Inferior parietal cortex (tissue), 1 donor: ENCODE measurements around the gene ZNF385B.
"Not testable (repeated sequence)": the region's sequence is repeated elsewhere in the genome, so short reads cannot be mapped to it uniquely, and the experiment has no call there.

Experiments used
- DNase-seq: peaks from one replicate; pipeline ENCODE4 v3.0.0-alpha.2; 2016; ENCODE audit errors: extremely low spot score

Gene ZNF385B

DNA sequence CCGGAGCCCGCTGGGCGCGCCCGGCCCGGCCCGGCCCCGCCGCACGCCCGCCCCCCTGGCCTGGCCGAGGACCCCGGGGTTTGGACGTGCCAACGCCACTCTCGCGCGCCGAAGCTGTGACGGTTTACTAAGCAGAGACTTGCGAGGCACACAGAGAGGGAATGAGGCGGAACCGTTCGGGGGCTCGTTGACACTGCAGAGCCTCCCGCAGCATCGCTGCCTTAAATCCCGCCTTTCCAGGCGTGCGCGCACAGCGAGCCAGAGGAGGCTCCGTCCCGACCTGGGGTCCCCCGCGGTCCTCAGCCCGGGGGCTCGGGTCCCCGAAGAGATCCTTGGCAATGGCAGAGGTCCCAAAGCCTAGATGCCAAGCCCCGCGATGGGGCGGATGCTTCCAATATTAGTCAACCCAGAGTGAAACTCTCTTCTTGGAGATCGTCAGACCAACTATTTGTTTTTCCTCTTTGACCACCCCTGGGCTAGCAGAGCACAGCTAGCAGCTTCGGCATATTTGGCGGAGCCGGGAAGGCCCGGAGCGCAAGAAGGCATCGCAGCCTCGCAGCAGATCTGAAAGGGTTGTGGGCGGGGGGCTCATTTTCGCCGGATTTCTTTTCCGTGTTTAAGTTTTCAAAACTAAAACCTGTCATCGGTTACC is at the start of gene ZNF385B:
Gene ZNF385B (minus strand): TSS at position 197 of the 652 bp plus-strand sequence.
- no peak for DNase-seq

DNA sequence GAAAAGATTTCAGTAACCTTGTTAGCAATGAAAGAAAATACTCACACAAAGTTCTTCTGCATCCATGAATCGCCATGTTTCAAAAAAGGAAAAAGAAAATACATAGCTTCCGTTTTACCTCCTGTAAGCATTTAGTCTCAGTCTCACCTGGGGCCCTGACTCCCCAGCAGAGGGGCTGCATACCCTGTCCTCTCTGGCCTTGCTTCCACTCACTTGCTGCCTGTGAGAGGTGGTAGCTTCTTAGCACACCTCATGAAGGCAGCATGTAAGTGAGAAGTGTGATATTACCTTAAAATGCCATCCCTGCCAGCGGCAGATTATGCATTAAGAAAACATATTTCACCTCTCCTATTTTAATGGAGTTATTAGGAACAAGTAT is 49.3 kb upstream of the ZNF385B start:
- no peak for DNase-seq

DNA sequence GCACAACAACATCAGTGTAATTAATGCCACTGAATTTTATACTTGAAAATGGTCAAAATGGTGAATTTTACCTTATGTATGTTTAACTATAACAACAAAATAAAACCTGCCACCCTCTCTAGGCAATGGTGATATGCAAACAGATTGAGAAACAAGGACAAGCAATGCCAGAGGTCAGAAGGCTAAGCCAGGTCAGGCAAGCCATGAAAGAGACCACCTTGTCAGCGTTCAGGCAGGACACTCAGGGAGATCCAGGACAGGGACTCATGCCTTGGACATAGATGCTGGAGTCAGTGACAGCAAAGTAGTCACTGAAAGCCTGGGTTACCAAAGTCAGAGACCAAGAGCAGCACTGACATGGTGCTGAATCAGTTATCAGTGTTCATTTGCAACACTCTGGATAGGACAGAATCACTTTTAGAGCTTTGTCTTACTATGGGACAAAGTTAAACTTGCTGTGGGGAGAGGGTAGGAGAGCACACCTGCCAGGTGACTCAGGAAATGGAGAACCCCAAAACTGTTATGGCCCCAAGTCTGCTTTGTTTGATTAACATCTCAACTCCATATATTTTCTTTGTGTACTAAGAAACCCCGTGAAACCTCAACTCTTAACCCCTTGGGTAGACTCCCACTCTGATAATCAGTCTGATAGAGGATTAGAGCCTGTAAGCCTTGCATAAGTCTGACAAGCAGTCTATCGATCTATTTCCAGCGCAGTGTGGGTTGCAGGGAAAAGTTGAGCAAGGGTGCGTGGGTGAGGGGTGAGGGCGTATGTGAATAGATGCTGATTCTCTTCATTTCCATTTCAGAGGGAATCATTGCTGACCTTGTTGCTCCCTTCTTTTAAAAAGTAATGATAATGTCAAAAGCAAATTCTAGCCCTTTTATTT is 48.7 kb upstream of the ZNF385B start:
- no peak for DNase-seq

DNA sequence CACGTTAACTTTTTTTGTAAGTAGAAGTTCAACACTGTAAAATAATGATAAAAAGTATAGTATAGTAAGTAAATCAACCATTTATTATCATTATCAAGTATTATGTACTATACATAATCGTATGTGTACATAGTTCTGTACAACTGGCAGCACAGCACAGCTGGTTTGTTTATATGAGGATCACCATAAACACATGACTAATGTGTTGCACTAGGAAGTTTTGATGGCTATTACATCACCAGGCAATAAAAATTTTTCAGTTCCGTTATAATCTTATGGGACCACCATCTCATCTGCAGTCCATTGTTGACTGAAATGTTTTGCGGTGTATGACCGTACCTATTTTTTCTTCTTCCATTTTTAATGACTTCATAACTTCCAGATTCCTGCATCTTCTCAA is 39.2 kb upstream of the ZNF385B start:
- no peak for DNase-seq

DNA sequence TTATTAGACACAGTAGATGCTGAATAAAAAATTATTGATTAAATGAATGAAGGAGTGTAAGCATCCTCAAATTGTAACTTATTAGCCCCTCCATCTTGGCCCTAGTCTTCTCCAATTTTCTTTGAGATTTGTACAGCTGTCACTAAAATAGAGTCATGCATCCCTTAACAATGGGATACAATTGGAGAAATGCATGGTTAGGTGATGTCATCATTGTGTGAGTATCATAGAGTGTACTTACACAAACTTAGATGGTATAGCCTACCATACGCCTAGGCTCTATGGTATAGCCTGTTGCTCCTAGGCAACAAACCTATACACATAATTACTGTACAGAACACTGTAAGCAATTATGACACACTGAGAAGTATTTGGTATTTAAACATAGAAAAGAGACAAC is 38.3 kb upstream of the ZNF385B start:
- no peak for DNase-seq

DNA sequence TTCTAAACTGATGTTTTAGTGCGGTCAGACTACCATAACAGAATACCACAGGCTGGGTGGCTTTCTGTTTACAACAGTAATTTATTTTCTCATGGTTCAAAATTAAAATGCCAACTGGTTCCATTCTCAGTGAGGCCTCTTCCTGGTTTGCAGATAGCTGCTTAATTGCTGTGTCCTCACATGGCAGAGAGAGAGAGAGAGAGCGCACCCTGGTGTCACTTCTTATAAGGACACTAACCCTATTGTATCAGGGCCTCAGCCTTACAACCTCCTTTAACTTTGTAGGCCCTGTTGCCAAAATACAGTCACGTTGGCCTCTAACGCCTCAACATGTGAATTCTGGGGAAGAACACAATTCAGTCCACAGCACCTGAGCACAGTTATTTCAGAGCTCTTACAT is 37.5 kb upstream of the ZNF385B start:
- DNase-seq: no peak

DNA sequence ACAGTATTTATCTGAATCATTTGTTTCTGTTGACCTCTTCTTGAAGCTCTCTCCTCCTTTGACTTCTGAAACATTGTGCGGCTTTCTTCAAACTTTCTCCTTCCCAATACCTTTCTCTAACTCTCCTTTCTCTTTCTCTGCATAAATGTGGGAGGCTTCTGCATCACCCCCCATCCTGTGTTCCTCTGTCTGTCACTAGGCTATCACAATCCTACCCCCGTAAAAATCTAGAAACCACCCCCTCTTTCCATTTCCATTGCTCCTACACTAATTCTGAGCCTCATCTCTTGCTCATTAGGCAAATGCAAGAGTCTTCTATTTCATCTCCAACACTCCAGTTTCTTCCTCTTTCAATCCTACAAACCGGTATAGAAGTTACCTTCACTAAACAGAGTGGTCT is 32.2 kb upstream of the ZNF385B start:
- DNase-seq: no peak

DNA sequence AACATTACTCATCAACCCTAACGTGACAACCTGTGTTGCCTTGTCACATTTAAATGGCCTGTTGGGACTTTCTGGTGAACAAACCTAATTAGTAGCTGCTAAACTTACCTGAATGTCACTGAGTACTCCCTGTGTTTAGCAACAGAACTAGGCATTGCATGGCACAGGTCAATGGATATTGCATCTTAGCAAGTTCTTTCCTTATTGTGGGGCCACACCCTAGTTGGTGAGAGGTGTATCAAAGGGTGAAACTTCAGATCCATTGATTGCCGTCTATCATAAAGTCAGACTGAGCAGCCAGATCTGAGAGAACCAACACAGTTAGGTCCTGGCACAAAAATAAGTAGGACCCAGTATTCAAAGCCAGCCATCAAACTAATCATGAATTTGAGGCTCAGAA is 29.8 kb upstream of the ZNF385B start:
- no peak for DNase-seq

DNA sequence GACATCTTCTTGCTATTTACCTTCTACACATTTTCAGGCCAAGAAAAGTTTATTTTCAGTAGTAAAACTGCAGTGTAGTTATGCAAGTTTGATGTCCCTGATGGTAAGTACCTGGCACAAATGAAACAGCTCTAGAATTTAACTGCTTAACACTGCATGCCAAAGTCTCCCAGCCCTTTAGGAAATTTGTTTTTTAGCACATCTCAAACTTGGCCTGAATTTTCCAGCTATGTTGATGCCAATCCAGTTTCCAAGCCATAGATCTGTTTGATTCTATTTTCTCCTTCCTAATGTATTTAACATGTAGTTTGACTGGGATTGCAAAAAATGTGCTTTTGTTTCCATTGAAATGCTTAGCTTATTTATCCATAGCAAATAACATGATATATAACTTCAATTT is 29.3 kb upstream of the ZNF385B start:
- peak; percentile 37 for DNase-seq

DNA sequence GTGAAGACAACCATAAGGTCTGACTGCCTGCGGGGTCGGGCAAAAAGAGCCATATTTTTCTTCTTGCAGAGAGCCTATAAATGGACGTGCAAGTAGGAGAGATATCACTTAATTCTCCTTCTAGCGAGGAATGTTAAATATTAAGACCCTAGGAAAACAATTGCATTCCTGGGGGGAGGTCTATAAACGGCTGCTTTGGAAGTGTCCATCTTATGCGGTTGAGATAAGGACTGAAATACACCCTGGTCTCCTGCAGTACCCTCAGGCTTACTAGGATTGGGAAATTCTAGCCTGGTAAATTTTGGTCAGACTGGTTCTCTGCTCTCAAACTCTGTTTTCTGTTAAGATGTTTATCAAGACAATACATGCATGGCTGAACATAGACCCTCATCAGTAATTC is 27.2 kb upstream of the ZNF385B start:
- DNase-seq: not testable (repeated sequence)

DNA sequence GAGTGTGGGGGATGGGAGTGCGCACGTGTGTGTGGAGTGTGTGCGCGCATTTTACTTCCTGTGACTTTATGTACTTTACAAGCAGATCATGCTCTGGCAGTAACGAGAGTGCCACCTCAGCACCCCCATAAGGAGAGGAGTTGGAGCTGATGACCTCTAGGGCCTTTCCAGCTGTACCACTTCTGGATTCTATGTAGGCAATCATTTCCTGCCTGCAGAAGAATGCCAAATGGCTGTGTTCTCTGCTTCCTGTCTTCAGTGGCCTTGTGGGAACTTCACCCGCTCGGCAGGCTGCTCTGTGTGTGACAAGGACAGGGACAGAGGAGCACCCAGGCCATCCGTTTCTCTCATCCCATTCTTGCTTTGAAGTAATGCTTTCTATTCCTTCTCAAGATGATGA is 22.8 kb upstream of the ZNF385B start:
- no peak for DNase-seq

DNA sequence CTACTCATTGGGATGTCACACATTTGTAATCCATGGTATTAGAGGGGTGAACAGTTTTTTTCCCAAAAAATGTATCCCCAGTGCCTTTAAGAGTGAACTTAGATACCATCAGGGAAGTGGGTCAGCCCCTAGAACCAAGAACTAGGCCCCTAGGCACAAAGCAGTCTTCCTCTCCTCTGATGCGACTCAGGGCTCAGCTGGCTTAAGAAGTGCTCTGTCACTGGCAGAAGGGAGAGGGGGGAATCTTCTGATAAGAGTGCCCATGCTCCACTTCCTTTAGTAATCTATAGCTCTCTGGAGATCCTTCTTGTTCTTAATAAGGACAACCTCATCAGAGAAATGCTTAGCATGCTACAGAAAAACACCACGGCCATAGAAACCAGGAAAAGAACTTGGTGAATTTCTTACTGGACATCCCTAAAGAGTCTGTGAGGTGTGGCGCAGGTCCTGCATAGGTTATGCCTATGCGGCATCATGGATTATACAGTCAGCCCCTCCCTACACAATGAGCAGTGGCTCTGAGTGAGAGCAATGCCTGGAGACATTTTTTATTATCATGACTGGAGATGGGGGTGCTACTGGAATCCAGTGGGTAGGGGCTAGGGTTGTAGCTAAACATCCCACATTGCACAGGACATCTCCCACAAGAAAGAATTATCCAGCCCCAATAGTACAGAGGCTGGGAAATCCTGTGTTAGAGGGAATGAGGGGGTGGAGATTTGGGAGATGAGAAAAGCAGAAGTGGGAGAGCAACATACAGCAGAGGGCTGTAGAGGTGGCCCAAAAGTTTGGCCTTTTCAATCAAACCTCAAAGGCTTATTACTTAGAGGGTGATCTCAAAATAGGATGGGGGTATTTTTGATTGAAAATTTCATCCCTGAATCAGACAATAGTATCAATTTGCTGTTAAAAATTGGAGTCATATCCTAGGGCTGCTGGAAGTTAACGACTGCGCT is 21.7 kb upstream of the ZNF385B start:
- DNase-seq: no peak

DNA sequence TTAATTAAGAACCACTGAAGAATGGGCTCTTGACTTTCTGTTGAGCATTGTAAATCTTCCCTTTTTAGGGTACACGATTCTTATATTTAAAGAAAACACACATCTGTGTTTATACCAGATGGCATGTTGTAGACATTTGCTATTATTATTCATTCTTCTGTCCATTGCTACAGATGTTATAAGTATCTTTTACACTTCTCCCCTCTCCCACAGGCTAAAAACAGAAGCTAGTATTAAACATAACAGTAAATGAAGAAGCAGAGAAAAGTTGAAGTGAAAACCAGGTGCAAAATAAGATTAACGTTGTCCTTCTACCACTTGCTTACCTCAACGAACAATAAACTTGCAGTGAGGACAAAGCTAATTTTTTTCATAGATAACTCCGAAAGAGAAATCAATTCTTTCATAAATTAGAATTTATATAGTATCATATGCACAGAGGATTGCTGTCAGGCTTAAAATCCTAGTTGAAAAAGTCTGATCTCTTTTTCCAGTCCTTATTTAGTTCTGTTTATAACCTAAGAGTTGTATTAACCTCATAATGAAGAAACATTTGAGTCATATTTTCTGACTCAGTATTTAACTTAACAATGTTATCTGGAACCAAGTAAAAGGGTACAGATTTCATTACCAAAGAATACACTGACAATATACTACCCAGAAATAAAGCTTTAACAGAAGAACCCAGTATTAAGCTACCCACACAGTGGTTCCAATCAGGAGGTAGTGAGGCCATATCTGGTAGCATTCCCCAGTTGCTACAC is 16.4 kb upstream of the ZNF385B start:
- no peak for DNase-seq

DNA sequence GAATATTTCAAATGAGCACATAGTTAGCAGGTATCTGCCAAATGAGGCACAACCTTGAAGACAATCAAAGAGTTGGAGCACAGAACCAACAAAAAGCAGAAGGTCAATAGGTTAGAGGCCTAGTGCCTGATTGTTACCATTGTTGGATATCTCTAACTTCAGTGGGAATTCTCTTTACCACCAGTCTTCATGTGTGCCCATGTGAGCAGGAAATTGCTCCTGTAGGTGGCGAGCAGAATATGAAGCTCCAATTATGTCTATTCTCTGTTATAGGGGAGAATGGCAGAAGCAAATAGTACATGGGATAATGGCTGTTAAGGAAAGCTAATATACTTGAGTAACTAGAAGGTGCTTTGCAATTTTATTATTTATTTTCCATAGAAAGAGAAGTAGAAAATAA is 14.9 kb upstream of the ZNF385B start:
- DNase-seq: no peak

DNA sequence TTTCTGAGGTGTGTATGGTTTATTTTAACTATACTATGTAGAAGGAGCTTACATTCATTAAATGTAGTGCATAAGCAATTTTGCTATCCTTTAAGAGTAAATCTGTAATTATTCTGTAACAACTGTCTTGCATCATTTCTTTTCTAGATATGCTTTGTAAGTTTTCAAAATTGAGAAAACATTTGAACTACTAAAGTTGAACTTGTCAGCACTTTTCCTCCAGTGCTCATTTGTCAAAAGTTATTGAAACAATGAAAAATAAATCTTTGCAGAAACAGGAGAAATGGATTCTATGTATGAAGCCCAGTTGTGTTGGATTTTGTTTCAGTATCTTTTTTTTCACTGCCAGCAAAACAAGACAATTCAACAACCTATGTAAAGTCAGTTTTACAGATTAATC is 14.5 kb upstream of the ZNF385B start:
- no peak for DNase-seq

DNA sequence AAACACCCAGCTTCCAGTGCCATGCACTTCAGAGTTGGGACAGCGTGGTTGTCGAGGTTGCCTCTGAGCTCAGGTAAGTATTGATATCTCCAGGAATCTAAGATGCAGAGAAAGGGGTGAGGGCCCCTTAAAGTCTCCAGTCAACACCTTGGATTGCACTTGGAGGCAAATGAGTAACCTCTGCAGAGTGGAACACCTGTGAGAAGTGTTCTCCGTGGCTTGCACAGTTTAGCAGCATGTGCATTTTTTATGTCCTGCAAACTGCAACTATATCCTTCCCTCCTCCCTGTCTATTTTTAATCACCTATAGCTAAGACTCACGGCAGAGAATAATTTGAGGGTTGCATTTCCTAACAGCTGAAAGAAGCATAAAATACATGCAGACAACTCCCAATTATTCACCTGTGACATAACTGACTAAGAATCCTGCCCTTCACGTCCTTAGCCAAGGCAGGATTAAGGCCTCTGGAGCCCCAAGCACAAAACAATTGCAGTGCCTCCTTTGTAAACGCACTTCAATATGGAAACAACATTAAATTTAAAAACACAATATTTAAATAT is 1.6 kb upstream of the ZNF385B start:
- no peak for DNase-seq

DNA sequence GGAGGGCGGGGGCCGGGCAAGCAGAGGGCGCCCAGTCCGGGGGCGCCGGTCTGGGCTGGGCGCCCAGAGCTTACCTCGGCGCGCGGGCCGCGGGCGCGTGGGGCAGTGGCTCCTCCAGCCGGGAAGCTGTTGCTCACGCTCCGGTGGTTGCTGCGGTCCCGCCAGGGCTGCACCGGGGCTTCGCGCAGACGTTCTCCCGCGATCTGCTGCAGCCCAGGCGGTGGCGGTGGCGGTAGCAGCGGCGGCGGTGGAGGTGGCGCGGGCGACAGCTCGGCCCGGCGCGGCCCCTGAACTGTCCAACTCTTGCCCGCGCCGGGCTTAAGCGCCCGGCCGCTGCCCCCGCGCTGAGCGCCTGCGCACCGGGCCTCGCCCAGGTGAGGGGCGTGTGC is 391 bp downstream of the ZNF385B start:
- no peak for DNase-seq

DNA sequence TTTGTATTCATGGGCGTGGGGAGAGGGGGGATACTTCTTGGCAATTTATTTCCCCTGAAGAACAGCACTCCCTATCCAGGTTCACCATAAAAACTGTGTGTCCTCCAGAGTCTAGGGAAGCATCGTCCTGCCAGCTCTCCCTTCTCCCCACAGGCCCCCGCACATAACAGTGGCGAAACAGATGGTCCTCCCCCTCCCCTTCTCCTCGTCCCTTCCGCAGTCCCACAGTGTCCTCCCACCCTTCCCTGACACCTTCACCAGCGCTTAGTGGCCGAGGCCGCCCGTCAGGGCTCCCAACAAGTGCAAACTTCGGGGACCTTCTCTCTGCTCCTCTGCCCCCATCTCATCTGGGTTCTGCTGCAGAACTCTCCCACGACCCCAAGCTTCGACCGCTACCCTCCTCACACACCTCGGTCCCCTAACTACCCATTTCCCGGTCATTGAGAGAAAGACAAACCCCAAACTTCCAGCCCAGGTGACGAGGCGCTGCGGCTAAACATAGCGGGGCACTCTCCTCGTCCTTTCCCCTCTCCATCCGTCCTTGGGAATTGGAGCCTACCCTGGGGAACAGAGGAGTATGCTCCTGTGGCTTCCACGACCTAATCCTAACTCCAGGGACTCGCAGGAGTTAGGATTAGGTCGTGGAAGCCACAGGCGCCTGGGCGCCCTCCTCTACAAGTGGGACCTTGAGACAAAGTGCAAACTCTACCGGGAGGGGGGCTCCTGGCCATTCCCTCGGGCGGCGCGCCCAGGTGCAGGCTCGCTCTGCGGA is 971 bp downstream of the ZNF385B start:
- no peak for DNase-seq

DNA sequence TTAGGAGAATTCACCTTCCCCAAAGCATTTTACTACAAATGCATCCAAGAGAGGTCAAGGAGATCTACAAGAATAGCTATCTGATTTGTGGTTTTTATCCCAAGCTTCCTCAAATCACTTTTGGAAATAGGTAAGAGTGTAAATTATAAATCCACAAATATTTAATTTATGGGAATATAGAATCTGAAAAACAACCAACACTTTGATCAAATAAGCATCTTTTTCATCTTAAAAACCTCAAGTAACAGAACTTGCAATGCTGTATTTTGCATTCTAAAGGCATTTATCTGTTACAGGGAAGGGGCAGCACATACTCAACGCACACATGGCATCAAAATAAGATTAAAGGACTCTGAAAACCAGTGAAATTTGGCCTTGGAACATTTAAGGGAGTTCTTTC is 1.9 kb downstream of the ZNF385B start:
- DNase-seq: no peak

DNA sequence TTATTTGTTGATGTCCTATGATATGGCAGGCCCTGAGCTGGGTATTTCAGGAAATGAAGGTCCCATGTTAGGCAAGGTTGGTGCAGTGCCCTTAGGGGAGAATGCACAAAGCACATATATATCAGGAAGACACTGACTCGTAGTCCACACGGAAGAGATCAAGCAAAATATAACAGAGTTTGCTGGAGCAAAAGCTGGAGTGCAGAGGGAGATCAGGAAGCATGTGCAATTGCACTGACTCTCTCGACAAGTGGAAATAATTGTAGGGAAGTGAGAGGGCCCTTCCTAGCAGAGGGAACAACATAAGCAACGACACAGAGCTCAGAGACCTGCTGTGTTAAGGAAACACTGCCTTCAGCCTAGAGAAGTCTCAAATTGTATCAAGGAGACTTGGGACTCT is 4.2 kb downstream of the ZNF385B start:
- DNase-seq: no peak
